ENCODE data around the gene NAALADL2.
"Not testable (repeated sequence)": the region's sequence is repeated elsewhere in the genome, so short reads cannot be mapped to it uniquely, and the experiment has no call there.

NAALADL2 gene

GRCh38 chr3:175404621-175405020 lies 545.5 kb downstream of the NAALADL2 start:
- no peak for DNase-seq
- in situ Hi-C loops (cut with HindIII; ENCODE audit: low pct_ligation_motif_present, low pct_unique_long_range_greater_than_20kb, low sequenced_read_pairs): no loop called here

GRCh38 chr3:175410251-175410650 lies 551.1 kb downstream of the NAALADL2 start:
- in situ Hi-C loops (cut with HindIII; ENCODE audit: low pct_ligation_motif_present, low pct_unique_long_range_greater_than_20kb, low sequenced_read_pairs): no loop called here
- DNase-seq: no peak

- in situ Hi-C loops (cut with HindIII; ENCODE audit: low pct_ligation_motif_present, low pct_unique_long_range_greater_than_20kb, low sequenced_read_pairs): no loop called here
- DNase-seq: no peak
These were observed 552.3 kb downstream of the NAALADL2 start for GRCh38 chr3:175411405-175411804.

GRCh38 chr3:175411946-175412345 lies 552.8 kb downstream of the NAALADL2 start:
- no peak for DNase-seq
- in situ Hi-C loops (cut with HindIII; ENCODE audit: low pct_ligation_motif_present, low pct_unique_long_range_greater_than_20kb, low sequenced_read_pairs): no loop called here

GRCh38 chr3:175413926-175414325 lies 554.8 kb downstream of the NAALADL2 start:
- in situ Hi-C loops (cut with HindIII; ENCODE audit: low pct_ligation_motif_present, low pct_unique_long_range_greater_than_20kb, low sequenced_read_pairs): no loop called here
- DNase-seq: no peak

GRCh38 chr3:175416600-175416999 lies 557.5 kb downstream of the NAALADL2 start:
- no peak for DNase-seq
- in situ Hi-C loops (cut with HindIII; ENCODE audit: low pct_ligation_motif_present, low pct_unique_long_range_greater_than_20kb, low sequenced_read_pairs): no loop called here

GRCh38 chr3:175417426-175417825 lies 558.3 kb downstream of the NAALADL2 start:
- DNase-seq: no peak
- in situ Hi-C loops (cut with HindIII; ENCODE audit: low pct_ligation_motif_present, low pct_unique_long_range_greater_than_20kb, low sequenced_read_pairs): no loop called here

GRCh38 chr3:175421902-175422301 lies 562.8 kb downstream of the NAALADL2 start:
- in situ Hi-C loops (cut with HindIII; ENCODE audit: low pct_ligation_motif_present, low pct_unique_long_range_greater_than_20kb, low sequenced_read_pairs): no loop called here
- DNase-seq: no peak

GRCh38 chr3:175422744-175423143 lies 563.6 kb downstream of the NAALADL2 start:
- DNase-seq: peak; percentile 41
- in situ Hi-C loops (cut with HindIII; ENCODE audit: low pct_ligation_motif_present, low pct_unique_long_range_greater_than_20kb, low sequenced_read_pairs): no loop called here

GRCh38 chr3:175423848-175424247 lies 564.7 kb downstream of the NAALADL2 start:
- in situ Hi-C loops (cut with HindIII; ENCODE audit: low pct_ligation_motif_present, low pct_unique_long_range_greater_than_20kb, low sequenced_read_pairs); DNase-seq: not testable (repeated sequence)

- in situ Hi-C loops (cut with HindIII; ENCODE audit: low pct_ligation_motif_present, low pct_unique_long_range_greater_than_20kb, low sequenced_read_pairs): no loop called here
These were observed 567.7 kb downstream of the NAALADL2 start for GRCh38 chr3:175426805-175427204.

GRCh38 chr3:175428466-175428865 lies 569.3 kb downstream of the NAALADL2 start:
- DNase-seq: no peak
- in situ Hi-C loops (cut with HindIII; ENCODE audit: low pct_ligation_motif_present, low pct_unique_long_range_greater_than_20kb, low sequenced_read_pairs): no loop called here

More at GRCh38 chr3:175426805-175427204, 567.7 kb downstream of the NAALADL2 start:
- DNase-seq: no peak

GRCh38 chr3:175430983-175431773 lies 572.0 kb downstream of the NAALADL2 start:
- in situ Hi-C loops (cut with HindIII; ENCODE audit: low pct_ligation_motif_present, low pct_unique_long_range_greater_than_20kb, low sequenced_read_pairs): no loop called here
- DNase-seq: no peak

- no peak for DNase-seq
- in situ Hi-C loops (cut with HindIII; ENCODE audit: low pct_ligation_motif_present, low pct_unique_long_range_greater_than_20kb, low sequenced_read_pairs): no loop called here
These were observed 573.4 kb downstream of the NAALADL2 start for GRCh38 chr3:175432376-175433025.

- in situ Hi-C loops (cut with HindIII; ENCODE audit: low pct_ligation_motif_present, low pct_unique_long_range_greater_than_20kb, low sequenced_read_pairs): no loop called here
- DNase-seq: no peak
These were observed 574.0 kb downstream of the NAALADL2 start for GRCh38 chr3:175433026-175433674.

GRCh38 chr3:175434561-175434960 lies 575.4 kb downstream of the NAALADL2 start:
- in situ Hi-C loops (cut with HindIII; ENCODE audit: low pct_ligation_motif_present, low pct_unique_long_range_greater_than_20kb, low sequenced_read_pairs): no loop called here
- DNase-seq: no peak

- in situ Hi-C loops (cut with HindIII; ENCODE audit: low pct_ligation_motif_present, low pct_unique_long_range_greater_than_20kb, low sequenced_read_pairs): no loop called here
These were observed 584.5 kb downstream of the NAALADL2 start for GRCh38 chr3:175443682-175444081.

GRCh38 chr3:175445741-175446140 lies 586.6 kb downstream of the NAALADL2 start:
- no peak for DNase-seq
- in situ Hi-C loops (cut with HindIII; ENCODE audit: low pct_ligation_motif_present, low pct_unique_long_range_greater_than_20kb, low sequenced_read_pairs): no loop called here

More at GRCh38 chr3:175443682-175444081, 584.5 kb downstream of the NAALADL2 start:
- no peak for DNase-seq

- DNase-seq: no peak
- in situ Hi-C loops (cut with HindIII; ENCODE audit: low pct_ligation_motif_present, low pct_unique_long_range_greater_than_20kb, low sequenced_read_pairs): no loop called here
These were observed 588.4 kb downstream of the NAALADL2 start for GRCh38 chr3:175447521-175447920.

All from ACHN (cell line).